ENCODE measurements around the gene ANKRD40.
A peak's percentile ranks its signal among the peaks of the same experiment; 100 is the strongest.

The ANKRD40 gene

DNA sequence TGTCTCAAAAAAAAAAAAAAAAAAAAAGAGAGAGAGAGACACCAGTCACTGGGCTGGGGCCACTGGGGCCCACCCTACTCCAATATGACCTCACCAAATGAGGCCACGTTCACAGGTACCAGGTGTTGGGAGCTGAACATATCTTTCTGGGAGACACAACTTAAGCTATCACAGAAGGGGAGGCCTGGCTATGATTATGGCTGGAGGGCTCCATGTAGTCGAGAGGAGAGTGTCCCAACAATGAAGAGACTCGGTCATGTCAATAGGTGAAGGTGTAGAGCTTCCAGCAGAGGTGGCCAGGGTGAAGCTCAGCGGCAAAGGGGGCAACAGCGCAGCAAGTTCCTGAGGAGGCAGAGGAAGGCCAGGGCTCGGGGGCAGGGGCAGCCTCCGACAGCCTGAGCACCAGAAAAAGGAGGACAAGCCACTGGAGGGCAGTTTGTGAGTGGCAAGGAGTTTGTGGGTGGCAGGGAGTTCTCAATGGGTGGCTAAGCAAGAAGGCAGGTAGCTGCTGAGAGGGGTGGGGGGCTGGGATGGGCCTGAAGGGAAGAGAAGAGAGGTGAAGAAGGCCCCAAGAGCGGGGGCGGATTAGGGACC is 45.0 kb downstream of the ANKRD40 start:
- Histone ChIP-seq H3K9ac (no peak overlapping the region), H3K9me3 (ENCODE audit: control insufficient read depth, low read length) (no peaks in the 10 kb centered on the region), H3K27ac (peak overlapping the region; percentile 95), H3K79me2 (no peaks in the 10 kb centered on the region), H3K4me1 (peaks cover 50% of the 10 kb centered on the region), H3K27me3 (ENCODE audit: control insufficient read depth, insufficient read depth, low read length) (no peaks in the 10 kb centered on the region), H3K4me2 (ENCODE audit: low read length) (no peak overlapping the region), H2AFZ (no peak overlapping the region), H3K36me3 (ENCODE audit: control insufficient read depth, insufficient read depth, low read length) (no peaks in the 10 kb centered on the region), H3K4me3 (ENCODE audit: low read depth, low read length) (no peak overlapping the region)
- TF ChIP-seq, protein P1, sequence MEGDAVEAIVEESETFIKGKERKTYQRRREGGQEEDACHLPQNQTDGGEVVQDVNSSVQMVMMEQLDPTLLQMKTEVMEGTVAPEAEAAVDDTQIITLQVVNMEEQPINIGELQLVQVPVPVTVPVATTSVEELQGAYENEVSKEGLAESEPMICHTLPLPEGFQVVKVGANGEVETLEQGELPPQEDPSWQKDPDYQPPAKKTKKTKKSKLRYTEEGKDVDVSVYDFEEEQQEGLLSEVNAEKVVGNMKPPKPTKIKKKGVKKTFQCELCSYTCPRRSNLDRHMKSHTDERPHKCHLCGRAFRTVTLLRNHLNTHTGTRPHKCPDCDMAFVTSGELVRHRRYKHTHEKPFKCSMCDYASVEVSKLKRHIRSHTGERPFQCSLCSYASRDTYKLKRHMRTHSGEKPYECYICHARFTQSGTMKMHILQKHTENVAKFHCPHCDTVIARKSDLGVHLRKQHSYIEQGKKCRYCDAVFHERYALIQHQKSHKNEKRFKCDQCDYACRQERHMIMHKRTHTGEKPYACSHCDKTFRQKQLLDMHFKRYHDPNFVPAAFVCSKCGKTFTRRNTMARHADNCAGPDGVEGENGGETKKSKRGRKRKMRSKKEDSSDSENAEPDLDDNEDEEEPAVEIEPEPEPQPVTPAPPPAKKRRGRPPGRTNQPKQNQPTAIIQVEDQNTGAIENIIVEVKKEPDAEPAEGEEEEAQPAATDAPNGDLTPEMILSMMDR (IDR thresholded peaks at IDR 0.05): no peak

DNA sequence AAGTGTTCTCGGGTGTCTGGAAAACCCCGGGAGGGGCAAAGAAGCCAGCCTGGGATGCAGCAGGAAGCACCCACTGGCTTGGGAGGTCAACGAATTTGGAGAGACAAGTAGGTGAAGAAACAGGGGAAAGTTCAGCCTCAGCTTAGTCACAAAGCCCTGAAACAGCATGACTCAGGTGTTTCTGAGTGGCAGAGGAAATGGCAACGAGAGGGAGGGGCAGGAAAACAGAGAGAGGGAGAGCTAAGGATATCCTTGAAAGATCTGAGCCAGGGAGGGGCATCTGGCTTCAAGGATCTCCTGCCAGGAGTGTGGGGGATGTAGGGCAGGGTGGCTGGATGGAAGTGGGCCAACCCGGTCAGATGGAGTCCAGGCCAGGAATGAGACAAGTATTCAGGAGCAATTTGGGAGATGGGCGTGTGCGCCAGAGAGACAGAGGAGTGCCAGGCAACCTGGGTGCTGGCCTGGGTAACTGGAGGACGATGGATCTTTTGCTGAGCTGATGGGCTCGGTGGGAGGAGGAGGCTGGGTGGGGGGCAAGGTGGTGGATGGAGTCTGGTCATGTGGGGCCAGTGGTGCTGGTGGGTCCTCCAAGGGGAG is 45.8 kb downstream of the ANKRD40 start:
- Histone ChIP-seq H3K79me2 (no peaks in the 10 kb centered on the region), H3K4me2 (ENCODE audit: low read length) (peak overlapping the region; percentile 48), H3K4me3 (ENCODE audit: low read depth, low read length) (no peak overlapping the region), H3K4me1 (peaks cover 49% of the 10 kb centered on the region), H3K36me3 (ENCODE audit: control insufficient read depth, insufficient read depth, low read length) (no peaks in the 10 kb centered on the region), H3K27me3 (ENCODE audit: control insufficient read depth, insufficient read depth, low read length) (no peaks in the 10 kb centered on the region), H2AFZ (peak overlapping the region; percentile 74), H3K9ac (no peak overlapping the region), H3K9me3 (ENCODE audit: control insufficient read depth, low read length) (no peaks in the 10 kb centered on the region), H3K27ac (peak overlapping the region; percentile 95)
- TF ChIP-seq, protein P1 (IDR thresholded peaks at IDR 0.05): no peak

DNA sequence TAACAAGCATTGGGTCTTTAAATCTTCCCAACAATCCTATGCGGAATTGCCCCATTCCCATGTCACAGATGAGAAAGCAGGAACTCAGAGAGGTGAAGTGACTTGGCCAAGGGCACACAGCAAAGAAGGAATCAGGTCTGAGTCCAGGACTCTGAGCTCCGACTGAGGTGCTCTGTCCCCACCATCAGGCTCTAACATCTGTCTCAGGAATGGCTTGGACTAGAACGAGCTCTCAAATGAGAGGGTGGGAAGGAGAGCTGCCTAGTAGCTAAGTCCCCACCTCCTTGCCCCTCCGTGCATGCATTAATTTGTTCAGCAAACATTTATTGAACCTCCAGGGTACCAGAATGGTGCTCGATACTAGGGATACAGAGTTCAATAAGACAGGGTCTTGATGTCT is 46.4 kb downstream of the ANKRD40 start:
- H3K9me3 ChIP-seq (ENCODE audit: control insufficient read depth, low read length): no peaks in the 10 kb centered on the region
- H3K27ac ChIP-seq: peak overlapping the region; percentile 95
- H3K9ac ChIP-seq: peak overlapping the region; percentile 50
- H3K4me2 ChIP-seq (ENCODE audit: low read length): peak overlapping the region; percentile 48
- no peaks in the 10 kb centered on the region for H3K27me3 ChIP-seq (ENCODE audit: control insufficient read depth, insufficient read depth, low read length)
- H3K79me2 ChIP-seq: no peaks in the 10 kb centered on the region
- TF ChIP-seq, protein P1 (IDR thresholded peaks at IDR 0.05): no peak
- H3K36me3 ChIP-seq (ENCODE audit: control insufficient read depth, insufficient read depth, low read length): no peaks in the 10 kb centered on the region
- peaks cover 49% of the 10 kb centered on the region for H3K4me1 ChIP-seq
- peak overlapping the region; percentile 98 for H2AFZ ChIP-seq
- H3K4me3 ChIP-seq (ENCODE audit: low read depth, low read length): no peak overlapping the region

DNA sequence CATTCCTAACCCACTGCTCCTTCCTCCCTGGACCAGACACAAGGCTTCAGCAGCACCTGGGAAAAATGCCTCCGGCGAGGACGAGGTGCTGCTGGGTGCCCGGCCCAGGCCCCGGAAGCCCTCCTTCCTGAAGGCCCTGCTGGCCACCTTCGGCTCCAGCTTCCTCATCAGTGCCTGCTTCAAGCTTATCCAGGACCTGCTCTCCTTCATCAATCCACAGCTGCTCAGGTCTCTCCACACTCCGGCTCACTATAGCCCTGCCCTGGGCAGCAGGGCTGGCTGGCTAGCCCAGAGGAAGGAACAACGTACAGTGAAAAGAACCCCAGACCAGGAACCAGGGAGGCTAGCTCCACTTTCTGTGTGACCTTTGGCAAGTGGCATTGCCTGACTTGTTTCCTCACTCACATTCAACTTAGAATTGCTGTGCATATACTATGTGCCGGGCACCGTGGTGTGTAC is 46.8 kb downstream of the ANKRD40 start:
- H3K9ac ChIP-seq: peak overlapping the region; percentile 50
- H3K36me3 ChIP-seq (ENCODE audit: control insufficient read depth, insufficient read depth, low read length): no peaks in the 10 kb centered on the region
- H3K27me3 ChIP-seq (ENCODE audit: control insufficient read depth, insufficient read depth, low read length): no peaks in the 10 kb centered on the region
- TF ChIP-seq, protein P1 (IDR thresholded peaks at IDR 0.05): no peak
- H3K4me3 ChIP-seq (ENCODE audit: low read depth, low read length): no peak overlapping the region
- peak overlapping the region; percentile 95 for H3K27ac ChIP-seq
- H3K79me2 ChIP-seq: no peaks in the 10 kb centered on the region
- peak overlapping the region; percentile 98 for H2AFZ ChIP-seq
- no peaks in the 10 kb centered on the region for H3K9me3 ChIP-seq (ENCODE audit: control insufficient read depth, low read length)
- H3K4me2 ChIP-seq (ENCODE audit: low read length): no peak overlapping the region
- H3K4me1 ChIP-seq: peaks cover 49% of the 10 kb centered on the region

All from parathyroid adenoma (tissue), 2 donors.